ENCODE measurements around the gene TRPC4AP.

DNA sequence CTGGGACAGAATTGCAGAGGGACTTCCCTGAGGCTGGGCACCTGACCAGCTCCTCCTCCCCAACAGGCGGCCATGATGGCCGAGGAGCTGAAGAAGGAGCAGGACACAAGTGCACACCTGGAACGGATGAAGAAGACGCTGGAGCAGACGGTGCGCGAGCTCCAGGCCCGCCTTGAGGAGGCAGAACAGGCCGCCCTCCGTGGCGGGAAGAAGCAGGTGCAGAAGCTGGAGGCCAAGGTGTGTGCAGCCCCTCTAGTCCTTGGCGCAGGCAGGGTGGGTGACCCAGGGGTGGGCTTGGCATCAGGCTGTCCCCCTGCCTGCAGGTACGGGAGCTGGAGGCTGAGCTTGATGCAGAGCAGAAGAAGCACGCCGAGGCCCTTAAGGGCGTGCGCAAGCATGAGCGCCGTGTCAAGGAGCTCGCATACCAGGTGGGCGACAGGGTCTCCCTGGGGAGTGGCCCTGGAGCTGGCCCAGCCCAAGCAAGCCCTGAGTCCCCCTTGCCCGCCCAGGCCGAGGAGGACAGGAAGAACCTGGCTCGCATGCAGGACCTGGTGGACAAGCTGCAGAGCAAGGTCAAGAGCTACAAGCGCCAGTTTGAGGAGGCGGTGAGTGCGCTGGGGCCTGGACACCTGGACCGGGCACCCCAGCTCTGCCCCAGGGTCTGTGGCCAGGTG, 91.5 kb downstream of the TRPC4AP start:
- TF ChIP-seq, protein P1, sequence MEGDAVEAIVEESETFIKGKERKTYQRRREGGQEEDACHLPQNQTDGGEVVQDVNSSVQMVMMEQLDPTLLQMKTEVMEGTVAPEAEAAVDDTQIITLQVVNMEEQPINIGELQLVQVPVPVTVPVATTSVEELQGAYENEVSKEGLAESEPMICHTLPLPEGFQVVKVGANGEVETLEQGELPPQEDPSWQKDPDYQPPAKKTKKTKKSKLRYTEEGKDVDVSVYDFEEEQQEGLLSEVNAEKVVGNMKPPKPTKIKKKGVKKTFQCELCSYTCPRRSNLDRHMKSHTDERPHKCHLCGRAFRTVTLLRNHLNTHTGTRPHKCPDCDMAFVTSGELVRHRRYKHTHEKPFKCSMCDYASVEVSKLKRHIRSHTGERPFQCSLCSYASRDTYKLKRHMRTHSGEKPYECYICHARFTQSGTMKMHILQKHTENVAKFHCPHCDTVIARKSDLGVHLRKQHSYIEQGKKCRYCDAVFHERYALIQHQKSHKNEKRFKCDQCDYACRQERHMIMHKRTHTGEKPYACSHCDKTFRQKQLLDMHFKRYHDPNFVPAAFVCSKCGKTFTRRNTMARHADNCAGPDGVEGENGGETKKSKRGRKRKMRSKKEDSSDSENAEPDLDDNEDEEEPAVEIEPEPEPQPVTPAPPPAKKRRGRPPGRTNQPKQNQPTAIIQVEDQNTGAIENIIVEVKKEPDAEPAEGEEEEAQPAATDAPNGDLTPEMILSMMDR (IDR thresholded peaks at IDR 0.05), result no peak
- TF ChIP-seq POLR2A (IDR thresholded peaks at IDR 0.05) (no peak), POLR2AphosphoS5 (IDR thresholded peaks at IDR 0.05) (no peak)

Data from prostate gland (tissue), 2 donors.